Measurements from ENCODE around the gene QPCTL. TPM values are rescaled to one million over a fixed set of nuclear protein-coding genes. Genes with fewer than 3 reads are reported as not detected.
A peak's percentile ranks its signal among the peaks of the same experiment; 100 is the strongest.

The QPCTL gene
- total and polyA plus RNA-seq, 9 of the 15 experiments (the other 6 are each of a cell fraction or from before 2014, with no cell fraction given), result 0.99 to 31.3 (median 12.7) TPM

GRCh38 chr19:45729800-45730290, 37.4 kb downstream of the QPCTL start (continued):
- TF ChIP-seq RBM22 (IDR thresholded peaks at IDR 0.05; ENCODE audit: low read depth, low read length, poor library complexity, severe bottlenecking) (no peak), RBM15 (IDR thresholded peaks at IDR 0.05; ENCODE audit: insufficient read depth, low read length) (no peak), PURB (CRISPR knock-in tag; IDR thresholded peaks at IDR 0.05; ENCODE audit: low read depth) (no peak)

GRCh38 chr19:45730368-45731288, 38.2 kb downstream of the QPCTL start, which contains the start of gene FBXO46:
Gene FBXO46, minus strand, starts transcription at chr19:45730896. Its CDS starts 17,401 bp downstream, at chr19:45713495.
- Histone ChIP-seq H3K27ac (ENCODE audit: extremely low read depth, low read depth, low read length) (peak within 1 kb of the TSS; percentile 74), H3K9me3 (replicated peaks; ENCODE audit: control insufficient read depth, insufficient read depth, low read depth, low read length) (no peaks in the 10 kb centered on the region), H3K36me3 (ENCODE audit: control insufficient read depth, insufficient read depth, low read length) (peaks cover 9% of the 10 kb centered on the region; the same call in 1 of the 3 replicates), H4K20me1 (replicated peaks; ENCODE audit: control insufficient read depth, insufficient read depth, low read length) (peaks cover 5% of the 10 kb centered on the region; the same call in 1 of the 2 replicates), H2AFZ (ENCODE audit: low read depth, low read length) (peak within 1 kb of the TSS; percentile 82), H3K4me3 (peak within 1 kb of the TSS; percentile 88), H3K27me3 (ENCODE audit: control insufficient read depth in 2 of 2, insufficient read depth in 2 of 2, low read length in 2 of 2) (no peaks in the 10 kb centered on the region), H3K9ac (ENCODE audit: insufficient read depth in 1 of 2, low read depth in 2 of 2, low read length in 2 of 2) (peak within 1 kb of the TSS; percentile 87 to 95), H3K9me1 (ENCODE audit: control insufficient read depth, insufficient read depth, low read length) (no peaks in the 10 kb centered on the region), H3K79me2 (ENCODE audit: control insufficient read depth, insufficient read depth, low read length) (peaks cover 51% of the 10 kb centered on the region), H3K4me2 (ENCODE audit: insufficient read depth, low read length) (peak within 1 kb of the TSS; percentile 96), H3K4me1 (replicated peaks in 1 of 2; ENCODE audit: control insufficient read depth in 2 of 2, insufficient read depth in 2 of 2, low read length in 2 of 2) (peaks cover 13 to 38% of the 10 kb centered on the region in 2 experiments)
- under 1% methylated on average over 33 of the region's 48 CpGs for WGBS (ENCODE audit: insufficient coverage, low coverage, missing lambda C conversion rate)
- BruUV-seq (replicated peaks), result no TSS peak
- peak; percentile 97 for FAIRE-seq
- in situ Hi-C loops (cut with MboI) (no loop called here), intact Hi-C loops (cut with micrococcal nuclease) (no loop called here)
- ChIA-PET POLR2A (interaction anchor here (0.6 to 2.2 kb wide), 13 partner anchors 9 to 1702 kb away, joined by 3 to 18 read pairs (median 4); partner anchors contain the start of genes QPCTL and SIX5), CTCF (ENCODE audit: low intra/inter-chr PET ratio) (no interaction called here)
- DNase-seq (ENCODE audit: extremely low read depth in 1 of 4, low spot score in 3 of 4), result peak; percentile 92 to 98 (median 96)
- ATAC-seq, result peak; percentile 97
- TF ChIP-seq EP400 (IDR thresholded peaks at IDR 0.05) (peak; percentile 47), NR1H2 (CRISPR knock-in tag; IDR thresholded peaks at IDR 0.05) (no peak), ARID1B (IDR thresholded peaks at IDR 0.05) (0 out of 2 replicates have a peak, but pooled peaks have one; percentile 31), ZNF696 (CRISPR knock-in tag; conservative IDR thresholded peaks at IDR 0.05) (no peak), GABPA (tag; conservative IDR thresholded peaks at IDR 0.05; ENCODE audit: low read depth) (peak; percentile 90), POLR3G (IDR thresholded peaks at IDR 0.05; ENCODE audit: extremely low read depth, insufficient read length, insufficient replicate concordance) (no peak), NCOA4 (IDR thresholded peaks at IDR 0.05; ENCODE audit: partially characterized antibody) (no peak), KLF16 (IDR thresholded peaks at IDR 0.05) (no peak), ZBTB34 (CRISPR knock-in tag; IDR thresholded peaks at IDR 0.05) (no peak), MTA3 (IDR thresholded peaks at IDR 0.05; ENCODE audit: borderline replicate concordance) (no peak), FOXA1 (IDR thresholded peaks at IDR 0.05; ENCODE audit: borderline replicate concordance) (no peak), HINFP (tag; conservative IDR thresholded peaks at IDR 0.05; ENCODE audit: low read depth) (no peak), FOS (IDR thresholded peaks at IDR 0.05; ENCODE audit: extremely low read depth, insufficient read length) (no peak)

All from K562 (cell line).